HG03025 (cell line): ENCODE results near the gene GGCX.
"Not testable (repeated sequence)": the region's sequence is repeated elsewhere in the genome, so short reads cannot be mapped to it uniquely, and the experiment has no call there.

Experiments used
- ATAC-seq: cut with Tn5 transposase; IDR thresholded peaks from one replicate; pipeline ENCODE4 v1.9.1; 2021; ENCODE audit warnings: mild to moderate bottlenecking, moderate library complexity; ENCODE audit not compliant: unreplicated experiment, low FRiP score

Gene GGCX

DNA sequence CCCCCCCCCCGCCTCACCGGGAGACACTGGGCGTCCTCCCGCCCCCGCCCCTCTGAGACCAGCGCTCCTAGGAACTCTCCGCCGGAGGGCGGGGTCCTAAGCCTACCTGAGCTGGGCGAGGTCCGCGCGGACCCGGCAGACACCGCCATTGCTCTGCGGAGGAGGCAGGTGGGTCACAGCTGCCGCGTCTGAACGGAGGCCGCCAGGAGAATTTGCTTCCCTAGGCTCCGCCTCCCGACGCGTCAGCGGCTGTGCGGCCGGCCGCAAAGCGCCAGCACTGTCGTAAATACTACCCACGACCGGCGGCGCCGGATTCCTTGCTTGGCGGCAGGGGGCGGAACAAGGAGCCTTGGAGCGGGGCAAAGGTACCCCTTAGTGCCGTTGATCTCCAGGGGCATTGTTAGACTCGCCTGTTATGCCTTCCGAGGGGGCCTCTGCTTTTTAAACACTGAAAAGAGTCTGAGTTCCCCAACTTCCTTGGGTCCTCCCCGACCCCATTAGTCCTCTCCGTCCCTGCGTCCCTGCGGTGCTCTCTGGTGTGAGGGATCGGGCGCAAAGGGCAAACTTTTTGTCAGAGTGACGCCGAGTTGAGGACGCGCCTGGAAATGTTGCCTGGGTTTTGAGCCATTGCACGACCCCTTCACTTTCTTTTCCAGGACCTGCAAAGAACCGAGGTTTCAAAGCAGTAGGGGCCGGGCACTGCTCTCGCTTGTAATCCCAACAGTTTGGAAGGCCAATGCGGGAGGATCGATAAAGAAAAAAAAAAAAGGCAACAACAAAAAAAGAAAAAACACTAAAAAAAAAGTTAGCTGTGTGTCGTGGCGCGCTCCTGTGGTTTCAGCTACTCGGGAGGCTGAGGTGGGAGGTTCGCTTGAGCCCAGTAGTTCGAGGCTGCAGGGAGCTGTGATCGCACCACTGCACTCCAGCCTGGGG lies at the start of gene GGCX:
Gene GGCX (minus strand): TSS at position 214 of the 933 bp plus-strand sequence. CDS start 65 bp downstream, at position 149.
- peak; percentile 84 for ATAC-seq

DNA sequence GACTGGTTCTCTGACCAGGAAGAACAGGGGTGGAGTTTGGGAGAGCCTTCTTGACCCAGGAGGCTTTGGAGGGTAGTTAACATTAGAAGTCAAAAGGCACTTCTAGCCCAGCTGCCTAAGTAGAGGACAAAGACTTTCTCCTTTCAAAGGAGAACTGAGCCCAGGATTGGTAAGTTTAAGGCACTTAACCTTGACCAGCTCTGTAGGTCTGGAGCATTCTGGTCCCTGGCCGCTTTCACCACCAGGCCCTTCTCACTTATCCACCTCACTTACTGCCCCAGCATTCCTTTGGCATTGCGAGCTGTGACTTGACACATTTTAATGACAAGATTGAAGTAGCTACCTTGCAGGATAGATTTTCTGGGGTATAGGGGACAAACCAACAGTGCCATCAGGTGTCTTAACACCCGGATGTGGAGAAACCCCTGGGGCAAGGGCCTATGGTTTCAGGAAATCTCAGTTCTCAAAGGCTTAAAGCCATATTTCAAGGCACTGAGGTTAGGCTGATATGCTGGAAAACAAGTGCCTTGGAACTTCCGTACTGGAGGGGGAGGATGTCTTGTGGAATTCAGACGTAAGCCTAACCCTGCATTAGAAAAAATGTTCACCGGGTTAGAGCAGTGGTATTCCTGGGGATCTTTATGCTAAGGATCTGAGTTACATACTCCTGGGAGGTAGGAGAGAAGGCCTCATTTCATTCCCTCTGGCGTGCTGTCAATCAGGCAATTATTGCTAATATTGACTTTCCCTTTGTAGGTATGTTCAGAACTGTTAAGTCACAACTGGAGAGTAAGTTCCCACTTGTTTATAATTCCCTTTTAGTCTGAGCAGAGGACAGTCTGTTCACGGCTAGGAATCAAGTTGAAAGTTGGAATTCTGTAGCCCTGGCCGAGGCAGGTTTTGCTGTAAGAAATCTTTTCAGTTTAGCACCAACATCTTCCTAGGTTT lies 46.2 kb upstream of the GGCX start:
- no peak for ATAC-seq

DNA sequence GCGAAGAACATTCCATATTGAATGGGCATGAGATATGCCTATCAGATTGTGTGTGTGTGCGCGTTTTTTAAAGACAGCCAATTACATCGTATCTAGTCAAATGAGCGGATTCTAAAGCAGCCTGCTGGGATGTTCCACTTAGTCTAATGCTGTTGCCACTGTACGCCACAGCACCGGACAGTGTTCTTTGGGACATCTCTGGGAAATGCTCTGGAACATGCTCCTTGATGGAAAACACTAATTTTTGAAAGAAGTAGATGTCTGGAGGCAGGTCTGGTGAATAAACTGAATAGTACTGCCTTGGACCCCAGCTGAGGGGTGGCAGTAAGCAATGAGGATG lies 44.8 kb upstream of the GGCX start:
- ATAC-seq = no peak

DNA sequence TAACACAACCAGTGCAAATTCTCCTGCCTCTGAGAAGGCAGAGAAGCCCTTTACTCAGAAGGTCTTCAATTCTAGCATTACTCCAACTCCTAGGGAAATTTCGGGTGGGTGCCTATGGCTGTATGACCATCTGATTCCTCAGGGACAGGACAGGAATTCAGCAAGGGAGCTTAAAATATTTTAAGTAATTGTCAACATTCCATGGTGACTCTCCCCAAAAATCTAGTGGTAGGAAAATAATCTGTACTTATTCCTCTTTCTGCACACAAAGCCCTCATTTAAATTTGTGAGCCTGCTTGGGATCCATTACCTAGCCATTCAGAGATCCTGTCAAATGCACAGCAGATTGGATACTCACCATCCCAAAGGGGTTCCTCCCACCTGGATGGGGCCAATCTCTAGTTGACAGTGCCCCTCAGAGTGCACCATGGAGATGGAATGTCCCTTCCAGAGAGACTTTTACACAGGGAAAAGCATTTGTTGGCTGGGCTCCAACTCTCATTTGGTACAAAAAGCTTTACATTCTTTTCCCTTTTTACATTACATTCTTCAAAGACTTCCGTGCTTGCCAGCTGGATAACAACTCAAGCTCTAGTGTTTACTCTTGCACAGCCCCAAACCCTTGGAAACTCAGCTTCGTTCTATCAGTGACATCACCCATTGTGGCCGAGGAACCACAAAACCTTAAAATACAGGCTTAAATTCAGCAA lies 44.3 kb upstream of the GGCX start:
- no peak for ATAC-seq

DNA sequence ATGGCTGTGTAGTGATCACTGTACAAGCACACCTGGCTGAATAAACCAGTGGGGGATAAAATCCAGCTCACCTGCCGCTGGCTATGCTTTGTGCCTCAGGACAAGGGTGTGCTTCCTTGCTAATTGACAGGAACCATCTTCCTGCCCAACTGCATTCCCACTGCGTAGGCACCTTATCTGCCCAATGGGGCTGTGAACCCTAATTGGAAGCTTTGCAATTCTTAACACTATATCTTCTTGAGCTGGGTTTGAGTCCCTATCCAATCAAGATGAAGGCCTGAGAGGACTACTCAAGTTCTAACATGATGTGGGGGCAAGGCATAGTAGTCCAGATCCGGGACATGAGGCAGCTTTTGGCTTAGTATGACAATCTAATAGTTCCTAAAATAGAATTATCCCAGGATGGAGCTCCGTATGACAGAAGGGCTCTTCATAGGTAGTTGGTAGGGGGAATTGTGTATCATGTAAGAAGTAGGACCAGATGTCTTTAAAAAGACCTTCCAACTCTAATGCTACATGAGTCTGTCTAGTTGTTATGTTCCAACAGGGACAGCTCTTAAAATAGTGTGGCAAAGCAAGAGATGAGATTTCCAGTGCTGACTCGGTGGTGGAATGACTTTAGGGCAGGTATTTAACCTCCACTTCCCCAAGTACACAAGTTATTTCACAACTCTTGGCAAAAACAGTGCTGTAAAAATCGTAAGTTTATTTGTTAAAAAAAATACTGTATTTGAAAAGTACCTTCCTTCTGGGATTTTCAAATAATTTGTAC lies 43.5 kb upstream of the GGCX start:
- no peak for ATAC-seq

DNA sequence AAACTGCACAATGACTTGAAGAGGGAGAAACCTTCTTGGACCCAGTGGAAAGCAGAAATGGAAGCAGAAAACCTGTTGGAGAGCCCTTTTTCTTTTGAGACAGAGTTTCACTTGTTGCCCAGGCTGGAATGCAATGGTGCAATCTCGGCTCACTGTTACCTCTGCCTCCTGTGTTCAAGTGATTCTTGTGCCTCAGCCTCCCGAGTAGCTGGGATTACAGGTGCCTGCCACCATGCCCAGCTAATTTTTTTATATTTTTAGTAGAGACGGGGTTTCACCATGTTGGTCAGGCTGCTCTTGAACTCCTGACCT lies 42.8 kb upstream of the GGCX start:
- not testable (repeated sequence) for ATAC-seq

DNA sequence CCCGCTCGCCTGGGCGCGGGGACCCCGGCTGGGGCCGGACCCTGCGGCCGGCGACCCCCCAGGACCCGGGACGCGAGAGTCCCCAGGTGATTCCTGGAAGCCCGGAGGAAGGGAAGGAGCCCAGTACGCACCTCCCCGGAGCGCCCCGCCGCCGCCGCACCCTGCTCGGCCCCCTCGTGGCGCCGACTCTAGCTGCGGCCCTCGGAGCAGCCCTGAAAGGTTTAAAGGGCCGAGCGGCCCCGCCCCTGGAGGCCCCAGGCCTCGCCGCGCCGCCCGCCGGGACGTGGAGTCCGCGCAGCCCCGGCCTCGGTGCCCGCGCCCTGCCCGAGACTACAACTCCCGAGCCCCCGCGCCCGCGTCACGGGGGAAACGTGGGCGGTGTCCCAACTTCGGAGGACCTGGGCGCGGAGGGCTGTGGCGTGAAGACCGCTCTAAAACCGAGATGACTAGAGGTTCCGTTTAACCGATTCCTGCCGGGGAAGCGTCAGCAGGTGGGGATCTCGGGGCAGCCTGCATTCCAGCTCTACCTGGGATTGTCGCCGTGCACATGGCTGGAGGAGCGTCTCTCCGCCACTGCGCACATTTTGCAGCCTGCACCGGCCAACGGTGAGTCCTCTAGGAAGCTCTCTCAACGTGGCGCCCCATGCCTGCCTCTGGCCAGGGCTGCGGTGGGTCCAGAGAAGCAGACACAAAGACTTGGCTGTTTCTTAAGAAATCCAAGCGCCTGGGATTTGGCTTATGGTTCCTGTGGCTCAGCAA lies 41.4 kb upstream of the GGCX start, which contains the start of gene TMEM150A:
Gene TMEM150A (minus strand): TSS at position 223 of the 759 bp plus-strand sequence. CDS start 750 bp downstream, outside the sequence.
- peak; percentile 88 for ATAC-seq

DNA sequence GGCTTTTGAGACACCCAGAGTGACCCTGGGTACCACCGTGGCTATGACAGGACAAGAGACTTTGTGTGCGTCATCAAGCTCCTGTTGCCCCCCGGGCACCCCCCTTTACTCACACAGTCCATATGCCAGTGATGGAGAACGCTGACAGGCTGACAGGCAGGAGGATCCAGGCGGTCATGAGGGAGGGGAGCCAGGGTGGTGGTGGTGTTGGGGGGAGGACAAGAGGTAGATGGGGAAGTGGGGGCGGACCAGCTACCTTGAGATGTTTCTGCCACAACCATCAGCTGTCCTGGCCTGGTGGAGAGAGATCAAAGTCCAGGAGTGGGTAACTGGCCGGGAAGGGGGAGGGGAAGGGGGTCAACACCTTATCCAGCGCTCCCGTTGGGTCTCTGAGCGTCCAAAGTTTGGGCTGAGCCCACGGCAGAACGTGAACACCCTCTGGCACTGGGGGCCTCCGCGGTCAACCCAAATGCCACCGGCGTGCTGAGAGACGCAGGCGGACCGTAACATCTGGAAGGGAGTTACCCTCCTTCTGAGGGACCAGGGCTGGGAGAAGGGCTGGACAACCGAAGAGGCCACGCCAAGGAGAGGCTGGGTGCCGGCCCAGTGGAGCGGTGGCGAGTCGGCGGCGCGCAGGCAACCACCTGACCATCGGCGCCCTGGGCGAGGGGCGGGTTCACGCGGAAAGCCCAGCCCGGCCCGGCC lies 40.6 kb upstream of the GGCX start:
- ATAC-seq = peak; percentile 41

DNA sequence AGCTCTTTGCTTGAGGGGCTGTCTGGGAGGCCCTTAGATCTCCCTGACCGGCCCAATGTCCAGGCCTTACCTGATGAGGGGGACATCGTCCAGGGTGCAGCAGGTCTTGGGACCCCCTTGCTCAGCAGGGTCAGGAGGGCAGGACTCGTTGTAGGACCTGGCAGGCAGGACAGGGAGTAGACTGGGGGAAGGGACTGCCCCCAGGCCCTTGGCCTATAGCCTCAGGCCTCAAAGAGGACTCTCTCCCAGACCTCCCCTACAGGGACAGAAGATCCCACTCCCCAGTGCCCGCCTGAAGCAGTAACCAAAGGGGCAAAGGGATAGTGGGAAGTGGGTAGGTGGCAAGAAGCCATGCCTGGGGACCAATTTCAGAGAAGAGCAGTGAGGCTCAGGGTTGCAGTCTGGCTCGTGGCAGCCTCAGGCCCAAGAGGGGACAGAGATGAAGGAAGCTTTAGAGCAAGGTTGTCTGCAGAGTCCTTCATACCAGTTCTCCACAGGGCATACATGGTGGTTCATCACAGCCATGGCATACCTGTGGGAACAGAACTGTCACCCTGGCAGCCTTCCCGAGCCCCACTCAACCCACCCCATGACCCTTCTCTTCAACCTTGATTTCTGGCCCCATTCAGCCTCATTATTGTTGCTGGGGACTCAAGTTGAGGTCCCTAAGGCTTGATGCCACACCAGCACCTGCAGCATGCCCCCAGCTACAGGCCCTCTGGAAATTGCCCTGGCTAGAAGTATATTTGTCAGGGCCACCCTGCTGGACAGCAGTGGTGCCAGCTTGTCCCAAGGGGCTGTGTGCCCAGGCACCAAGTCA lies 39.9 kb upstream of the GGCX start:
- ATAC-seq = no peak

DNA sequence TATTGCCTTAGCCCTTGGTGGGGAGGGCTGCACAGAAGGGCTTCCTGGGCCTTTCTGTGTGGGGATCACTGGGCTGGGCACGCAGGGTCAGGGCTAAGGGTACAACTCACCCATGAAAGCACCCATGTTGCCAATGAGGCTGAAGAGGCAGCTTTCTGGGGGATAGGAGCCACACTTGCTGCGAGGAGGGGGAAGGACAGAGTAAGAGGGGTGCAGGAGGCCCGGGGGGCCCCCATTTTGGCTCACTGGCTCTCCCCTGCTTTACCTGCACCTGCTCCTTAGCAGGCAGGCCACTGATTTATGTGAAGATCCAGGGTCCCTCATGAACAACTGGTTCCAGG lies 38.9 kb upstream of the GGCX start:
- ATAC-seq = no peak

DNA sequence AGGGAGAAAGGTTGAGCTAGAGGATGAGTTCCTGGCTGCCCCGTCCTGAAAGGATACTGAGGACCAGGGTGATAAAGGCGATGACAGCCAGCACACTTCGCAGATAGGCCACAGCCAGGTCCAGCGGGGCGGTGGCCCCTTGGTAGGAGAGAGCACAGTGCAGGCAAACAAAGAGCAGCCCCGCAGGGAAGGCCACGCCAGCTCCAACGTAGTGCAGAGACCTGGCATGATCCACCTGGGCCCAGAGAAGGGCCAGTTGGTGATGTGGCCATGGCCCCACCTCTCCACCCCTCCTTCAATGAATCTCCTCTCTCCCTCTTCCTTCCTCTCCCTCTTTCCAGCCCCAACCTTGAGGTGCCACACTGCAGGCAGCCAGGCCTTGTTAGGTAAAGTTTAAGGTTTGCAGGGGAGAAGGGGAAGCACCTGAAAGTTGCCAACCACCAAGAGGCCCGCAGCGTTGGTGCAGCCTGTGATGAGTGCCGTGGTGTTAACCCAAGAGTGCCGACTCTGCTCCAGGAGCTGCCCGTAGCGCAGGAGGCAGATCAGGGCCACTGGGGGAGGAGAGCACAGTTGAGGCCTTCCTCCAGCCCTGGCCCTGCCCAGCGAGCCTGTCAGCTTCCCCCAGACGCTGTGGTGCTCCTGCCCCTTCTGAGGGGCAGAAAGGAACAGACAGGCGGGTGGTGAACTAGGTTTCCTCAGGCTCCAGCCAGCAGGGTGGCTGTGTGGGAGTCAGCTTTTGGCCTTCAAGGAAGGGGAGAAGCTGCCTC lies 38.4 kb upstream of the GGCX start:
- no peak for ATAC-seq

DNA sequence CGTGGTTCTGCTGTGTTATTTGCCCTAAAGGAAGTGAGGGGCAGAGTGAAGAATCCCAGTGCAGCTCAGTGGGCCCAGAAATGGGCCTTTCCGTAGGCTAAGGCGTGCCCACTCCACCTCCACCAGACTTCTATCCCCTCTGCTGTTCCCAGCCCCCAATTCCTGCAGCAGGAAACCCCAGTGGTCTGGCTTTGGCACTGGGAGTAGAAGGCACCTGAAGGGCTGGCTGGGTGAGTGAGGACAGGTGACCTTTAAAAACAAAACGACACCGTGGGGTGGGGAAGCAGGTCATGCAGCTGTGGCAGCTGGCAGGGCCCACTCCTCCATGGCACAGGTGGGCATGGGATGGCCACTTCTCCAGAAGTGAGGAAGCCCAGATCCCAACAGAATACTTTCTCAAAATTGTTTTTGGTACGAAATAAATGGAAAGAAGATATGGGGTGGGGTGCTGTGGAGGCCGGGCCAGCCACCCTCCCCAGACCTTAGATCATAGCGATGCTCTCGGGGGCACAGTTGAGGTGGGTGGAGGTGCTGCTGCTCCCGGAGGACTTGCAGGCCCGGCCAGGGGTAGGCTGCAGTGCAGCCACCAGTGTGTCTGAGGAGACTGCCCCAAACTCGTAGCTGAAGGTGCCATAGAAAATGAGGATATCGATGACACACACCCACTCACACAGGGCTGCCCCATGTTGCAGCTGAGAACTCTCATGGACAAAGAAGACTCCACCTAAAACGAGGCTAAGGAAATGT lies 37.5 kb upstream of the GGCX start:
- no peak for ATAC-seq

DNA sequence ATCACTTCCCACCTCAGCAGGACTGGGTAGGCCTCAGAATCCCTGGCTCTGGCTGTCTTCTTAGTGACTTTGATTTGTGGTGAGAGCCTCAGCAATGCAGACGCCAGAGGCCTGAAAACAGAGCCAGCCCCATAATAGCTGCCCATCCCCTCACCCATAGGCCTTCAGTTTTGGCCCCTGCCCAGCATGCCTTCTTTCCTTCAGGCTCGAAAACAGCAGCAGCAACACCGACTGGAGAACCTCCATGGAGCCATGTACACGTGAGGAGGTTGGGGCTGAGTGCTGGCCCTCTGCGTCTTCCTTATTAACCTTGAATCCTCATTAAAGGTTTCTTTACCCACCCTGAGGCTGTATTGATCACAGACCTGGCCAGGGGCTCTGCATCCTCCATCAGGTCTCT lies 35.9 kb upstream of the GGCX start:
- no peak for ATAC-seq

DNA sequence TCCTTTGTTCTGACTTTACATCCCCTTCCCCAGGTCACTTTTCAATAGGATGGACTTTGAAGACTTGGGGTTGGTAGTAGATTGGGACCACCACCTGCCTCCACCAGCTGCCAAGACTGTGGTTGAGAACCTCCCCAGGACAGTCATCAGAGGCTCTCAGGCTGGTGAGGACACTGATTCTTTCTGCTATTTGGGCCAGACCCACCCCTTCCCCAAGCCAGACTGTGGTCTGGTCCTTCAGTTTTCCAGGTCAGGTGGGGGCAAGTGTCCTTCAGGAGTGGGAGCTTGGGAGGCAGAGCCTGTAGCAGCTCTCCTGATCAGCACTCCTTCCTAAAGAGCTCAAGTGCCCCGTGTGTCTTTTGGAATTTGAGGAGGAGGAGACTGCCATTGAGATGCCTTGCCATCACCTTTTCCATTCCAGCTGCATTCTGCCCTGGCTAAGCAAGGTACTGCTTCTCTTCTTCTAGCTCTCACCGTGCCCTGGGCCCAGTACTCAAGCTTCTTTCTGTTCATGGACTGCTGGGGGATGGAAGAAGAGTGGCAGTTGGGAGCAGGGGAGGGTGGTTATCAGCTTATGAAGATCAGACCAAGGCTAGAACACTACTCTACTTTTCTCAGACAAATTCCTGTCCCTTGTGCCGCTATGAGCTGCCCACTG lies 35.3 kb upstream of the GGCX start:
- no peak for ATAC-seq

DNA sequence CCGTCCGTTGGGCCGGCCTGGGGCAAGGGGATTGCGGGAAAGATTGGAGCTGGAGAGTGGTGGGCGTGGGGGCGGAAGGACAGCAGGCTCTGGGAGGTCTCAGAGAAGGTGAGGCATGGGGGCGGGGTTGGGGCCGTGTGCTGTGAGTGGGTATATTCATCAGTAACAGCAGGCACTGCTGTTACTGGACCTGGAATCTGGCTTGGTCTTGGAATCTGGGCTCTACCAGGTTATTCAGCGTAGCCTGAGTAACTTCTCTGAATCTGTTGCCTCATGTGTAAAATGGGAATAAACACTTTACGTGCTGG lies 34.7 kb upstream of the GGCX start:
- no peak for ATAC-seq

DNA sequence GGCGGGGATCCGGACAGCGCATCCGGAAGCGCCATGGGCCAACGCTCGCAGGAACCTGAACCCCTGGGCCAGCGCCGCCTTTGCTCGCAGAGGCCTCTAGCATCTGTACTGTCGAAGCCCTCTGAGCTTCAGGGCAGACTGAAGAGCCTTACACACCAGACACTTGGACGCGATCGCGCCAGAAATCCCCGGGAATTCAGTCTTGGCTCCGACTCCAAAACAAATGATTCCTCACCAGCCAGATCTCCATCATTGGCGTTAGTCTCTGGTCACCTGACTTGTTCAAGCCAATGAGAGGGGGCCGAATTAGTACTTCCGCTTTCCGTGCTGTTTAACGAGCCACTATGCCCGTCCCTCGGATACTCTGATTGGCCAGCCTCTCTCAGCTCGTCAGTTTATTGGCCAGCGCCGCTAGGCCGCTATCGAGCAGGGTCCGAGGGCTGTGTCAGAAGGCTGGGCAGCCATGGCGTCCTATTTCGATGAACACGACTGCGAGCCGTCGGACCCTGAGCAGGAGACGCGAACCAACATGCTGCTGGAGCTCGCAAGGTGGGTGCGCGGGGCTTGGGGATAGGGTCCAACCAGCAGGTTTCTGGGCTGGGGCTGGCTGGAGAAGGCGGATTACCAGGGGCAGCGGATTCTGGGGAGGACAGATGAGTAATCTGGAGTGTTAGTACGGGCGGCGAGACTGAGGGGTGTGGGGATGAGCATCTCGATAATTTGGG lies 34.2 kb upstream of the GGCX start, which contains the start of gene RNF181:
Gene RNF181 (plus strand): TSS at position 445 of the 725 bp plus-strand sequence. CDS start 19 bp downstream, at position 464.
- ATAC-seq = peak; percentile 97
